Peyer's patch (tissue), 4 donors: ENCODE data around the gene PCED1B.

Source experiments
- CTCF ChIP-seq, 6 experiments: fragments of 450-650 bp in 4 of 6; fragments of 200-600 bp in 2 of 6; sonication (generic) in 1 of 6; IDR thresholded peaks; one replicate each; pipeline ENCODE4 v1.5.1; 2017 to 2019; ENCODE audit warnings: antibody characterized with exemption in 6 of 6, mild to moderate bottlenecking in 3 of 6, moderate library complexity in 1 of 6
- POLR2A ChIP-seq, 2 donors: fragments of 450-650 bp; IDR thresholded peaks; one replicate each; pipeline ENCODE4 v1.5.1; 2017; ENCODE audit warnings: antibody characterized with exemption in 2 of 2, mild to moderate bottlenecking in 2 of 2, moderate library complexity in 2 of 2

- TF ChIP-seq CTCF (IDR thresholded peaks at IDR 0.05) (no peak), POLR2A (IDR thresholded peaks at IDR 0.05) (no peak)
Measured at GRCh38 chr12:47267571-47267970, 188.2 kb downstream of the PCED1B start.
